Activated T-helper 9 cell treated with anti-CD3 and anti-CD28 coated beads, Interleukin-2, amount 50 U/mL, for 16 hours (primary cell): ENCODE data around the gene BCL2L1.
"Not testable (repeated sequence)": the region's sequence is repeated elsewhere in the genome, so short reads cannot be mapped to it uniquely, and the experiment has no call there.

Source experiments
- DNase-seq: peaks from one replicate; pipeline ENCODE4 v3.0.0-alpha.2; 2020; ENCODE audit warnings: low read depth

The BCL2L1 gene

DNA sequence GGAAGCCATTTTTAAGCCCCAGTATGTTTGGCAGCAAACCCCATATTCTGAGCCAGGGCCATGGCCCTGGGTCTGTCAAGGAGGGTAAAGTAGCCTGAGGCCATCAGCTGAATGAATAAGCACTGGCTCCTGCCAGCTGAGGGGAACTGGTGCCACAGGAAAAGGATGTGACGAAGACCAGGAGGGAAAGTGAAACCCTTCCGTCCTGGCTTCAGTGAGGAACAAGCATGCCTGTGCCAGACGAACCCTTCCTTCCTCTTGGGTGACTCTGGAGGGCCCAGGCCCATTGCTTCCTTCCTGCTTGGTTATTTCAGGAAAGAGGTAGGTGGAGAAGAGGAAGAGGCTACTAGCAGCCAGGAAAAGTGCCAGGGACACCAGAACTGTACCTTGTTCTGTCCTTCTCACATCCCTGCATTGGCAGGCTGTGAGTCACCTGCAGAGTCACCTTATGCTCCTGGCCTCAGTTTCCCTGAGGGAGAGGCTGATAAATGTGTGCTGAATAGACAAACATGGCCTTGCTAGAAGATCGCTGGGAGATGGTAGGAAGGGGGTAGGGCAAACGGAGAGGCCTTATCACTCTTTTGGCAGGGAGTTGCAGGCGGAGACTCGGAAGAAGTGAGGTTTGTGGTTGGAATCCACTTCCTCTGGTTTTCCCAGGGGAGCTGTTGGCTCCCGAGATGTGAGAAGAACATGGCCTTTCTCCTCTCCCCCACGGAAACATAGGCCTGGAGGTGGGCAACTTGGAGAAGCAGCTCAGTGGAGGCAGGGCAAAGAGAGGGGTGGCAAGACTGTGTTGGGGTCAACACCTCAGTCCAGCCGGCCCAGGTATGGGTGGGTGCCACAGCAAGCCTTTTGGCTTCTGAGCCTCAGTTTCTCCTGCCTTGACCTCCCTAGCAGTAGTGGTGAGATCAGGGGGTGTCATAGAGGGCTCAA lies 47.5 kb downstream of the BCL2L1 start:
- peak; percentile 41 for DNase-seq

DNA sequence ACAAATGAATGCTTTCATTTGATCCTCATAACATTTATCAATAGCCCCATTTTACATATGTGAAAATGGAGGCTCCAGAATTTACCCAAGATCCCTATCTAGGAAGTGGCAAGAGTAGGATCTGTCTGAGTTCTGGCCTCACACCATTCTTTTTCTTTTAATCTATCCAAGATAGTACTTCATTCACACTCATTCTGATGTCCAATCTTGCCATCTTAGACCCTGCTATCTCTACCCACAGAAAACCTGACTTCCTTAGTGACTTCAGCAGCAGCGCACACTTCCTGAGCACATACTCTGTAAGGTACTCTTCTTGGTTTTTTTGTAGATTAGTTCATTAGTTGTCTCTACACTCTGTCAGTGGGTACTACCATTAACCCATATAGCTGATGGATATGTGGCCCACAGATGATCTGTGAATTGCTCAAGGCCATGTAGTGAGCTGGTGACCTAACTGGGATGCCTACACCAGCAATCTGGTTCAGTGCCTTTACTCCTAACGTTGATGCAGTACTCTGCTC lies 48.7 kb downstream of the BCL2L1 start:
- DNase-seq = no peak

DNA sequence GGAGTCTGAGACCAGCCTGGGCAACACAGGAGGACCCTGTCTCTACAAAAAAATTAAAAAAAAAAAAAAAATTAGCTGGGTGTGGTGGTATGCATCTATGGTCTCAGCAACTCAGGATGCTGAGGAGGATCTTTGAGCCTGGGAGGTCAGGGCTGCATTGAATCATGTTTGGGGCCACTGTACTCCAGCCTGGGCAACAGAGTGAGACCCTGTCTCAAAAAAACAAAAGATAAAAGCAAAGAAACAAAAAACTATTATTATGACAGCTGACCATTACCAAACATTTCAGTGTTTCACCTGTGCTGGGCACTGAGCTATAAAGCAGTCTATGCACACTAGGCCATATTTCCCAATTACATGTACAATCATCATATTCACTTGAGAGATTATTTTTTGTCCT lies 49.2 kb downstream of the BCL2L1 start:
- DNase-seq = no peak

DNA sequence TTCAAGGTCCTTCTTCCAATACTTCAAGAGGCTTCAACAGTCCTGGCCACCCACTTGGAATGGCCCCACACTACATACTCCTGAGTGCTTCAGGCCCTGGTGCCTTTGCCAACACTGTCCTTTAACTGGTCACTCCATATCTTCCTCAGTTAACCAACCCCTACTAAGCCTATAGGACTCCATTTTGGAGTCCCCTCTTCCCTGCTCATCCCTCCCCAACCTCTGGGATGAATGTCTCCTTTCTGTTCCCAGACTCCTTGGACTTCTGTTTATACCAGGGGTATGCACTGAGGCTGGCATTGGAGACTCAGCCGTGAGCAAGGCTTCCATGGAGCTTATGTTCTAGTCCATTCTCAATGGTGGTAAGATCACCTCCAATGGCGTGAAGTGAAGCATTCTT lies 51.3 kb downstream of the BCL2L1 start:
- no peak for DNase-seq

GRCh38 chr20:31670371-31671228 lies 52.1 kb downstream of the BCL2L1 start:
- DNase-seq = no peak

DNA sequence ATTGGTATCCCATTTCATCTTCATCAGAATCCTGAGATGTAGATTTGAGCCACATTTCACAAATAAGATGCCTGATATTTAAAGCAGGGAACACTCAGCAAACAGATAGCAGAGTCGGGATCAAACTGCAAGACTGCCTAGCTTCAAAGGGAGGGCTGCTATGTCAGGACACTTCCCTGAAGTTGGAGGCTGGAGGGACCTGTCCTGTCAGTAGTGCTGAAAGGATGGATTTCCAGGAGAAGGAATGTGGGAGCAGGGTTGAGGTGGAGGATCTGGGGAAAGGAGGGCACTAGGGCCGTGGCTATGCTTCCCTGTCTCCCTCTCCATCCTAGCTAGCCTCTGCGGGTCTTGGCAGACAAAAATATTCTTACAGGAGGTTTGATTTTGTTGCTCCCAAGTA lies 52.8 kb downstream of the BCL2L1 start:
- DNase-seq = no peak

DNA sequence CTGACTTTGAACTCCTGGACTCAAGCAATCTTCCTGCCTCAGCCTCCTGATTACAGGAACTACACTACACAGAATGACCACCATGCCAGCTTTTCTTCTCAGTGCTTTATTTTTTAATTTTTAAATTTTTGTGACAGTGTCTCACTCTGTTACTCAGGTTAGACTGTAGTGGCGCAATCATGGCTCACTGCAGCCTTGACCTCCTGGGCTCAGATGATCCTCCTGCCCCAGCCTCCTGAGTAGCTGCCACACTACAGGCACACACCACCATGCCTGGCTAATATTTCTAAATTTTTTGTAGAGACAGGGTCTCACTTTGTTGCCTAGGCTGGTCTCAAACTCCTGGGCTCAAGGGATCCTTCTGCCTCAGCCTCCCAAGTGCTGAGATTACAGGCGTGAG lies 53.7 kb downstream of the BCL2L1 start:
- not testable (repeated sequence) for DNase-seq

- DNase-seq = no peak
These were observed 55.1 kb downstream of the BCL2L1 start for GRCh38 chr20:31667315-31668285.

GRCh38 chr20:31666258-31667042 lies 56.2 kb downstream of the BCL2L1 start:
- DNase-seq = no peak

- no peak for DNase-seq
These were observed 56.9 kb downstream of the BCL2L1 start for GRCh38 chr20:31665753-31666152.

DNA sequence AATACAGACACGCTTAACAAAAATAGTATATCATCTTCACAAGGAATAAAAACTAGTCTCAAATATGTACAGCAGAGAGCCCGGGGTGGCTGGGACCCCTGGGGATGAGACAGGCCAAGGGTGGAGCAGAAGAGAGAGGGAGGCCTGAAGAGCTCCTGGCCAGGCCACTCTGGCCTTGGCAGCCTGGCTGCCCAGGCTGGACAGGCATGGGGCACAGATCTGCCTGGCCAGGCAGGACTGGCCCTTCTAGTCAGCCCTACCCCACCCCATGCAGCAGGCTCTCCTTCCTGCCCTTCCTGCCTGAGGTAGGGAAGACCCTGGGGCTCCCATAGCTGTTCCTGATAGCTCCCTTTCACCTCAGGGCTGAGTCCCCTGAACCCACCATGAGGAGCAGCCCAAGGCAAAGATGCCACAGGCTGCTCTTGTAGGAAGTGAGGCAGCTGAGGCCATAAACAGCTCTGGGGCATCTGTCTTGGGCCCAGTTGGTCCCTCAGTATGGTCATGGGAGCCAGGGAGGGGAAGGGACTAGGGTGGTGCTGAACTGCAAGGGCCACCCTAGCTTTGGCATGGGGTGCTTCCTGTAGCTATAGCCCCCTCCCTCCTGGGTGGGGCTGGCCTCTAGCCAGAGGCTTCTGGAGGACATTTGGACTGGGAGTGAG lies 57.8 kb downstream of the BCL2L1 start:
- DNase-seq = no peak

DNA sequence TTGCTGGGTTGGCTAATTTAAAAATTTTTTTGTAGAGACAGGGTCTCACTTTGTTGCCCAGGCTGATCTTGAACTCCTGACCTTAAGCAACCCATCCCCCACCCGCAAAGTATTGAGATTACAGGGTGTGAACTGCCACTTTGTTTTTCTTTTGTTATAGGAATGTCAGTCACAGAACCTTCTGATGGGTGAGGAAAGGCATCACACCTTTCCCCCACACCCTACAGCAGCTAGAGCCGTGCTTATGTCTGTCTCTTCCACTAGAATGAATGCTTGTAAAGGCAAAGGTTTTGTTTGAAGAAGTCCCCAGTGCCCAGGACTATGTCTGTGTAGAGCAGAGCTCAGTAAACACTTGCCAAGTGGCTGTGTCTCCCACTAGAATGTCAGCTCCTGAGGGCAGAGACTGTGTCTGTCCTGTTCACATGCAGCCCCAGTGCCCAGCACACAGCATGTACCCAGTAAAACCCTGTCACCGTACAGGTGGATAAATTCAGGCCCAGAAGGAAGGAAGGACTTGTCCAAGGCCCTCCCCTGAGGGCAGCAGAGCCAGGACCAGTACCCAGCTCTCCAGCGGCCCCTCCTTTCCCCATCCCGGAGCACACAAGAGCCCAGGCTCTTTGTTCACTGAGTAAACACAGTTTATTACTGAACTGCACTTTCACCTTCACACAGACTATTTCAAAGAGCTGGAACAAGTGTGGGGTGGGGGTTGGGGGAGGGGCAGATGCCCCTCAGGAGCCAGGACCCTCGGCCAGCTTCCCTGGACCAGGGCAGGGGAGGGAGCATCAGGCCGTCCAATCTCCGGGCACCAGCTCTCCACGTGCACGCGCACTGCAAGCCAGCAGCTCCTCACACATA lies 58.6 kb downstream of the BCL2L1 start:
- DNase-seq = no peak

DNA sequence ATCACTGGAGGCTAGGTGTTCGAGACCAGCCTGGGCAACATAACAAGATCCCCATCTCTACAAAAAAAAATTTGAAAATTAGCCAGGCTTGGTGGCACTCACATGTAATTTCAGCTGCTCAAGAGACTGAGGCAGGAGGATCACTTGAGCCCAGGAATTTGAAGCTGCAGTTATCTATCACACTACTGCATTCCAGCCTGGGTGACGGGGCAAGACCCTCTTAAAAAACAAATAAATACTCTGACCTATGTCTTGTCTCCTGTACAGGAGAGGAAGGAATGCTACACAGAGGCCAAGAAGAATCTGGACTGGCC lies 59.2 kb downstream of the BCL2L1 start:
- no peak for DNase-seq

GRCh38 chr20:31662372-31662854 lies 60.3 kb downstream of the BCL2L1 start:
- DNase-seq = no peak

GRCh38 chr20:31661625-31662371 lies 60.9 kb downstream of the BCL2L1 start:
- DNase-seq = peak; percentile 70

GRCh38 chr20:31654534-31654933 lies 68.1 kb downstream of the BCL2L1 start:
- no peak for DNase-seq

DNA sequence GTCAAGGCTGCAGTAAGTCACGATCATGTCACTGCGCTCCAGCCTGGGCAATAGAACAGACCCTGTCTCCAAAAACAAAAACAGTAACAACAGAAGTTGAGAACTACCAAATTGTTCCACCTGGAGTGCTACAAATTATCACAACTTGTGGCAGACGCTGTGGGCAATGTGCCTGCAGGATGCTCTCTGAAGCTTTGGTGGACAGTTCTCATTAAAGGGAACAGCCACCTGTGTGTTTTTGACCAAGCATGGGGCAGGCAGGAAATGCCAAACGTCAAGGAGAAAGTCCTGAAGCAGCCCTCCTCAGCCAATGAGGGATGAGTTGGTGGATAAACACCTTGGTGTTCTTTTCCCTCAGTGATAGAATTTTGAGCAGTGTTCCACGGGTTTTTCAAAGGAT lies 69.1 kb downstream of the BCL2L1 start:
- DNase-seq = no peak

DNA sequence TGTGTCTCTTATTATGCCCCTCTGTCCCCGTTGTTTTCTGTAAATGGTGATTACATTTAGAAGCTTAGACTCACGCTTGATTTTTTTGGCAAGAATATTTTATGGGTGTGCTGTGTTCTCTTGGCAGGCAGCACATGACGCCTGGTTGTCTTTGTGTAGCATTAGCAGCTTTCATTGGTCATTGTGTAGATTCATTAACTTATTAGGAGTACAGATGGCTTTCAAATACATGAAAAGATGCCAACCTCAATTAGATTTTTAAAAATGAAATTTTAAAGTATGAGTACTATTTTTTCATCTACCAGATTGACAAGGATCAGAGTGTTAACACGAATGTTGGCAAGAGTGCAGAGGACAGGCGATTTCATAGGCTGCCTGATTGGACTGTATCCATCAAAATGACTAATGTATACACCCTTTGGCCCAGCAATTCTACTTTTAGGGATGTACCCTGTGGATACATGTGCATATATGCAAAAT lies 69.7 kb downstream of the BCL2L1 start:
- no peak for DNase-seq
